GM21381 (cell line): Measurements from ENCODE around the gene SRP9.
"Not testable (repeated sequence)": the region's sequence is repeated elsewhere in the genome, so short reads cannot be mapped to it uniquely, and the experiment has no call there.

Experiments used
- ATAC-seq: cut with Tn5 transposase; IDR thresholded peaks from one replicate; pipeline ENCODE4 v1.9.1; 2021; ENCODE audit warnings: mild to moderate bottlenecking, moderate library complexity; ENCODE audit not compliant: unreplicated experiment

Gene SRP9

DNA sequence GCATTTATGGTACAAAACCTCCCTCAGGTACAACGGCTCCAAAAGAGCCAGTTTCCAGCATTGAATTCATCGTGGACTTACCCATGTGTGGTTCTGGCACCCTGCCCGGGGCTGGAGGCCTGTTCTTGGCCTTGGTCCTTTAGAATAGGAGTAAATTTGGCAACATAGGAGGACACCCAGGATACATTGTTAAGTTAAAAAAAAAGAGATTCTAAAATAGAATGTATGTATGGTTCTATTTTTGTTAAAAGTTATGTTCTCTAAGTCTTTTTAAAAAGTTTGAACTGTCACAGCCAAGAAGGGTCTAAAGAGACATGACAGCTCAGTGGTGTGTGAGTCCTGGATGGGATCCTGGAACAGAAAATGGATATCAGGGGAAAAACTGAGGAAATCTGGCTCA lies 58.2 kb downstream of the SRP9 start:
- no peak for ATAC-seq

DNA sequence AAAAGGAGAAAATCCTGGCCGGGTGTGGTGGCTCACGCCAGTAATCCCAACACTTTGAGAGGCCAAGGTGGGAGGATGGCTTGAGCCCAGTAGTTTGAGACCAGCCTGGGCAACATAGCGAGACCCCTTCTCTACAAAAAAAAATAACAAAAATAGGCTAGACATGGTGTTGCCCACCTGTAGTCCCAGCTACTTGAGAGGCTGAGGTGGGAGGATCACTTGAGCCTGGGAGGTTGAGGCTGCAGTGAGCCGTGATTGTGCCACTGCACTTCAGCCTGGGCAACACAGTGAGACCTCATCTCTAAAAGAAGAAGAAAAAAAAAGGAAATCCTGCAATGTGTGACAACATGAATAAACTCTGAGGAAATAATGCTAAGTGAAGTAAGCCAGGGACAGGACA lies 58.7 kb downstream of the SRP9 start:
- ATAC-seq: not testable (repeated sequence)

DNA sequence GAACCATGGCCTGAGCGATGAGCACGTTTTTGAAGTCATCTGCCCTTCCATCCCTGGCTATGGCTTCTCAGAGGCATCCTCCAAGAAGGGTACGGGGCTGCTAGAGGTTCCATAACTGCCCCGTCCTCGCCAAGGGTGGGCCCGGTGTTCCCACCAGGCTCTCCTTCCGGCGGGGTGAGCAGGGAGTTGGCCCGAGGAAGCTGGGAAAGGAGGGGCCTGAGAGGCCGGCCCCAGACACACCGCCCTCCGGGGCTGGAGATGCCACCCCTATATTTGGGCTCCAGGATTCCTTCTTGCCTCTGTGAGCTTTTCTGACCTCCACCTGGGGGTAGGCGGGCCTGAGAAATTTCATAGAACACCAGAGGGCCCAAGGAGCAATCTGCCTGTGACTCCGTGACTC lies 61.2 kb downstream of the SRP9 start:
- ATAC-seq: no peak
